Astrocyte (in vitro differentiated cells and primary cell): ENCODE results near the gene SERINC1.

Experiments used
- CTCF ChIP-seq: IDR thresholded peaks from 2 replicates; pipeline ENCODE4 v1.5.1; 2011; ENCODE audit warnings: low read depth, mild to moderate bottlenecking, inconsistent platforms, low read length, moderate library complexity; ENCODE audit not compliant: insufficient read depth
- EZH2 ChIP-seq: IDR thresholded peaks from 2 replicates; pipeline ENCODE4 v1.6.1; 2012; ENCODE audit warnings: mild to moderate bottlenecking, low read length, inconsistent platforms; ENCODE audit not compliant: insufficient read depth

GRCh38 chr6:122491919-122492555 is 20.4 kb upstream of the SERINC1 start:
- TF ChIP-seq CTCF (peak; percentile 95), EZH2 (no peak)
